OCI-LY1 (cell line): ENCODE results near the gene PATJ.

Source experiments
- H2AFZ ChIP-seq: fragments of 200-600 bp; sonication (generic), shearing (Covaris generic); 2 replicates; pipeline ENCODE4 v1.6.0; 2014; ENCODE audit warnings: antibody characterized with exemption, mild to moderate bottlenecking, low read length
- H3F3A ChIP-seq: fragments of 200-600 bp; sonication (generic), shearing (Covaris generic); 2 replicates; pipeline ENCODE4 v1.6.0; 2014; ENCODE audit warnings: mild to moderate bottlenecking, antibody characterized with exemption, low read length, moderate library complexity; ENCODE audit not compliant: insufficient read depth
- H3K27ac ChIP-seq: fragments of 200-600 bp; sonication (generic); 2 replicates; pipeline ENCODE4 v1.5.1; 2014; ENCODE audit warnings: low read length, mixed run types, mild to moderate bottlenecking, low read depth; ENCODE audit not compliant: poor library complexity, severe bottlenecking
- H3K27me3 ChIP-seq: fragments of 200-600 bp; sonication (generic); 2 replicates; pipeline ENCODE4 v1.6.0; 2014; ENCODE audit warnings: antibody characterized with exemption, mild to moderate bottlenecking, low read length, moderate library complexity; ENCODE audit not compliant: insufficient read depth
- H3K36me3 ChIP-seq: fragments of 200-600 bp; sonication (generic); 2 replicates; pipeline ENCODE4 v1.6.1; 2014; ENCODE audit warnings: mild to moderate bottlenecking, antibody characterized with exemption, low read length, moderate library complexity, mixed read lengths; ENCODE audit not compliant: insufficient read depth
- H3K4me1 ChIP-seq: fragments of 200-600 bp; sonication (generic); 2 replicates; pipeline ENCODE4 v1.5.1; 2014; ENCODE audit warnings: mild to moderate bottlenecking, low read length, moderate library complexity; ENCODE audit not compliant: insufficient read depth, severe bottlenecking
- H3K4me2 ChIP-seq: fragments of 200-600 bp; sonication (generic), shearing (Covaris generic); 2 replicates; pipeline ENCODE4 v1.6.1; 2014; ENCODE audit warnings: low read length
- H3K4me3 ChIP-seq: fragments of 200-600 bp; sonication (generic); 2 replicates; pipeline ENCODE4 v1.5.1; 2014; ENCODE audit warnings: low read length, low read depth, mild to moderate bottlenecking, mixed read lengths; ENCODE audit not compliant: poor library complexity, severe bottlenecking
- H3K79me2 ChIP-seq: fragments of 200-600 bp; shearing (Covaris generic); 2 replicates; pipeline ENCODE4 v1.6.1; 2016; ENCODE audit warnings: mixed run types, low read length, mixed read lengths; ENCODE audit not compliant: insufficient read depth
- H3K9ac ChIP-seq: fragments of 200-600 bp; sonication (generic), shearing (Covaris generic); 2 replicates; pipeline ENCODE4 v1.6.1; 2014; ENCODE audit warnings: mild to moderate bottlenecking, low read length, mixed read lengths
- H3K9me2 ChIP-seq: fragments of 200-600 bp; sonication (generic), shearing (Covaris generic); 2 replicates; pipeline ENCODE4 v1.6.1; 2014; ENCODE audit warnings: low read depth, mild to moderate bottlenecking, low read length, mixed read lengths
- H3K9me3 ChIP-seq: fragments of 200-600 bp; shearing (Covaris generic); 2 replicates; pipeline ENCODE4 v1.6.1; 2014; ENCODE audit warnings: low read length, mixed read lengths
- H4K20me1 ChIP-seq: fragments of 200-600 bp; sonication (generic), shearing (Covaris generic); 2 replicates; pipeline ENCODE4 v1.6.0; 2016; ENCODE audit warnings: mild to moderate bottlenecking, low read length; ENCODE audit not compliant: insufficient read depth
- EZH2 ChIP-seq: fragments of 200-600 bp; sonication (generic), shearing (Covaris generic); IDR thresholded peaks from 2 replicates; pipeline ENCODE4 v1.8.0; 2017; ENCODE audit warnings: borderline replicate concordance, mixed run types, mild to moderate bottlenecking, antibody characterized with exemption, low read length, moderate library complexity, mixed read lengths
- TF ChIP-seq, protein P1 (sequence below): fragments of 200-600 bp; sonication (generic), shearing (Covaris generic); IDR thresholded peaks from 2 replicates; pipeline ENCODE4 v1.5.1; 2017; ENCODE audit warnings: mild to moderate bottlenecking, antibody characterized with exemption, low read length, moderate library complexity, mixed read lengths

PATJ gene

DNA sequence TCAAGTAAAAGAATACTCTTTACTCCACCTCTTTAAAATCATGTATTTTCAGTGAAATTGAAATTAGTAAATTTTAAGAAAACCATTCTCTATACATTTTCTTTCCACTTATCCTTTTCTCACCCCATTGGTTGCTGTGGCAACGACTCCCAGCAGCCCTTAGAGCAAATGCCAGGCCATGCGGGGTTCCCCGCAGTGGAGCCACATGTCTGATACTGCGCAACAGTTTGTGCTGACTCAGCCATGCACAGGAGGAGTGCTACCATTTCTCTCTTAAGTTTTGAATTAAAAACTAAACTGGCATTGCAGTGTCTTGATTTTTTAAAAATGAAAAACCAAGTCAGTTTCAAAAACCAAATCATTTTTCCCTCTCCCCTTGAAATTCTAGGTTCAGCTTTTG is 238.3 kb downstream of the PATJ start:
- H3K4me1 ChIP-seq, result no peaks in the 10 kb centered on the region
- H4K20me1 ChIP-seq, result no peaks in the 10 kb centered on the region
- no peaks in the 10 kb centered on the region for H3K79me2 ChIP-seq
- no peaks in the 10 kb centered on the region for H3K36me3 ChIP-seq
- H3K4me3 ChIP-seq, result no peak overlapping the region
- H3K27me3 ChIP-seq, result no peaks in the 10 kb centered on the region
- TF ChIP-seq EZH2, result no peak
- H3K9ac ChIP-seq, result no peak overlapping the region
- no peaks in the 10 kb centered on the region for H3K9me2 ChIP-seq
- no peaks in the 10 kb centered on the region for H3F3A ChIP-seq
- H3K4me2 ChIP-seq, result no peak overlapping the region
- no peak overlapping the region for H3K27ac ChIP-seq
- no peaks in the 10 kb centered on the region for H3K9me3 ChIP-seq
- no peak overlapping the region for H2AFZ ChIP-seq

DNA sequence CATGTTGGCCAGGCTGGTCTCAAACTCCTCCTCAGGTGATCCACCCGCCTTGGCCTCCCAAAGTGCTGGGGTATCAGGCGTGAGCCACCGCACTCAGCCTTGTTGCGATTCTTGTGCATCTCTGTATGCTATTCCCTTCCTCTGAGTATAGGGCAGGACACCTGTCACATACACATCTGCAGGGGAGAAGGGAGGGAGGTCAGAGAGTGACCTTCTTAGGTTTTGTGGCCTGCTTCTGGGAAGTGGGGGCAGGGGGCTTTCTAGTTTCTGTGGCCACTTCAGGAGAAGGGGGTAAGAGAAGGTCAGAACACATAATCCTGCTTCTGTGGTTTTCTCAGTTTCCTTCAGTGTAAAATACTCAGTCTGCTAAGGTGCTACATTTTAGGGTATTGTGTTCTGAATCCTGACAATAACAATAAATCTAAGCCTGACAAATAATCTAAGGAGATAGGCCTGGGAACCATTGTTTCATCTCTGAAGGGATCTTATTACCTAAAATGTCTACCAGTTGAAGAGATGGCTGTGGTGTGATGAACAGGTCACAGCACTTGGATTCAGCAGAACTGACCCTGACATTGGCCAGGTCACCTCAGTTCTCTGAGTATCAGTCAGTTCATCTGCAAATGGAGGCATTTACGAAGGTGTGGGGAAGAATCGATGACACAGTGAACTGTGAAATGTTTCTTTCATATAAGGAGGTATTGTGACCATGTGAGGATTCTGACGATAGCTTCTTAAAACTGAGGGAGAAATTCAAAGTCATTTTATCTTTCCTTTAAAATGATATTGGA is 239.8 kb downstream of the PATJ start:
- H3K27me3 ChIP-seq, result no peaks in the 10 kb centered on the region
- H3K4me2 ChIP-seq, result no peak overlapping the region
- H3K79me2 ChIP-seq, result no peaks in the 10 kb centered on the region
- no peaks in the 10 kb centered on the region for H3K9me3 ChIP-seq
- H3K9ac ChIP-seq, result no peak overlapping the region
- H3K36me3 ChIP-seq, result no peaks in the 10 kb centered on the region
- no peaks in the 10 kb centered on the region for H3K4me1 ChIP-seq
- TF ChIP-seq, protein P1, sequence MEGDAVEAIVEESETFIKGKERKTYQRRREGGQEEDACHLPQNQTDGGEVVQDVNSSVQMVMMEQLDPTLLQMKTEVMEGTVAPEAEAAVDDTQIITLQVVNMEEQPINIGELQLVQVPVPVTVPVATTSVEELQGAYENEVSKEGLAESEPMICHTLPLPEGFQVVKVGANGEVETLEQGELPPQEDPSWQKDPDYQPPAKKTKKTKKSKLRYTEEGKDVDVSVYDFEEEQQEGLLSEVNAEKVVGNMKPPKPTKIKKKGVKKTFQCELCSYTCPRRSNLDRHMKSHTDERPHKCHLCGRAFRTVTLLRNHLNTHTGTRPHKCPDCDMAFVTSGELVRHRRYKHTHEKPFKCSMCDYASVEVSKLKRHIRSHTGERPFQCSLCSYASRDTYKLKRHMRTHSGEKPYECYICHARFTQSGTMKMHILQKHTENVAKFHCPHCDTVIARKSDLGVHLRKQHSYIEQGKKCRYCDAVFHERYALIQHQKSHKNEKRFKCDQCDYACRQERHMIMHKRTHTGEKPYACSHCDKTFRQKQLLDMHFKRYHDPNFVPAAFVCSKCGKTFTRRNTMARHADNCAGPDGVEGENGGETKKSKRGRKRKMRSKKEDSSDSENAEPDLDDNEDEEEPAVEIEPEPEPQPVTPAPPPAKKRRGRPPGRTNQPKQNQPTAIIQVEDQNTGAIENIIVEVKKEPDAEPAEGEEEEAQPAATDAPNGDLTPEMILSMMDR, result no peak
- TF ChIP-seq EZH2, result no peak
- no peaks in the 10 kb centered on the region for H3K9me2 ChIP-seq
- H4K20me1 ChIP-seq, result no peaks in the 10 kb centered on the region
- H3F3A ChIP-seq, result no peaks in the 10 kb centered on the region
- no peak overlapping the region for H2AFZ ChIP-seq
- no peak overlapping the region for H3K4me3 ChIP-seq
- no peak overlapping the region for H3K27ac ChIP-seq

DNA sequence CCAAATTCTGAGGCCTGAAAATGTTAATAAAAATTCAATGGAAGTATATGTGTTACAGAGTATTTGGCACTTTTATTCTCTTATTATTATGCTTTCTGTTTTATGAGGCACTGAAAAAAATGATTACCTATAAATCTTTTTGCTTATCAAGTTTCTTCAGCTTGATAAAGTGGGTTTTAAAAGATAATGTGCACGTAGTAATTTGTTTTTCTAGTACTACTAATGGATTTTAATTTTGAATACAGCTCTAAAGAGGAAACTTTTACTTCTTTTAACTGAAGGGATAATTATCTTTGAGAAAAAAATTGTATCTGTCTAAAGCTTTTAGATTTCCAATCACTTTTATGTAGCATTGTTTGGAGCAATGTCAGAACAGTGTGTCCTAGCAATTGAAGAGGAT is 241.0 kb downstream of the PATJ start:
- Histone ChIP-seq H3K9me2 (no peaks in the 10 kb centered on the region), H2AFZ (no peak overlapping the region), H3K4me1 (no peaks in the 10 kb centered on the region), H3K9ac (no peak overlapping the region), H3K27ac (no peak overlapping the region), H3K79me2 (no peaks in the 10 kb centered on the region), H3K36me3 (no peaks in the 10 kb centered on the region), H3F3A (no peaks in the 10 kb centered on the region), H4K20me1 (no peaks in the 10 kb centered on the region), H3K4me2 (no peak overlapping the region), H3K4me3 (no peak overlapping the region), H3K27me3 (no peaks in the 10 kb centered on the region), H3K9me3 (no peaks in the 10 kb centered on the region)
- TF ChIP-seq EZH2, result no peak
- TF ChIP-seq, protein P1, result no peak

DNA sequence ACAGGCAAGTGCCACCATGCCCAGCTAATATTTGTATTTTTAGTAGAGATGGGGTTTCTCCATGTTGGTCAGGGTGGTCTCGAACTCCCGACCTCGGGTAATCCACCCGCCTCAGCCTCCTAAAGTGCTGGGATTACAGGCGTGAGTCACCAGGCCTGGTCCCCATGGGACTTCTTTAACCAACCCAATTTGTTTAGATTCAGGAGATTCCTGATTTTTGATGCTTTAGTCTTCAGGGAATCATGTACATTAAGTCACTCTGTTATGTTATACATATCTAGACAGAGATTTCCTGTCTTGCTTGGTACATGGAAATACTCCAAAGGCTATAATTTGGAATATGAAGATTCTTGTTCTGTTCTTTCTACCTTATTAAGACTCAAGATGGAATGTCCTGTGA is 250.0 kb downstream of the PATJ start:
- Histone ChIP-seq H4K20me1 (no peaks in the 10 kb centered on the region), H3F3A (no peaks in the 10 kb centered on the region), H3K4me2 (no peak overlapping the region), H3K4me1 (no peaks in the 10 kb centered on the region), H2AFZ (no peak overlapping the region), H3K9ac (no peak overlapping the region), H3K27ac (no peak overlapping the region), H3K9me3 (no peaks in the 10 kb centered on the region), H3K79me2 (no peaks in the 10 kb centered on the region), H3K36me3 (0 out of 2 replicates have a peak, but pooled peaks cover 4% of the 10 kb centered on the region), H3K4me3 (no peak overlapping the region), H3K27me3 (no peaks in the 10 kb centered on the region), H3K9me2 (no peaks in the 10 kb centered on the region)
- TF ChIP-seq EZH2, result no peak
- TF ChIP-seq, protein P1, result no peak
